HUES6 (cell line): ENCODE data around the gene MYO9A.

Source experiments
- H3K27ac ChIP-seq: 2 replicates; pipeline ENCODE4 v1.7.0; 2013; ENCODE audit warnings: low read depth, mild to moderate bottlenecking, low read length, inconsistent platforms
- H3K27me3 ChIP-seq: 2 replicates; pipeline ENCODE4 v1.6.1; 2013; ENCODE audit warnings: low read length; ENCODE audit not compliant: control insufficient read depth, insufficient read depth
- H3K36me3 ChIP-seq: 2 replicates; pipeline ENCODE4 v1.6.1; 2013; ENCODE audit warnings: low read length; ENCODE audit not compliant: control insufficient read depth, insufficient read depth
- H3K4me1 ChIP-seq: 2 replicates; pipeline ENCODE4 v1.6.1; 2013; ENCODE audit warnings: low read length; ENCODE audit not compliant: control insufficient read depth, insufficient read depth
- H3K4me3 ChIP-seq: 2 replicates; pipeline ENCODE4 v1.5.1; 2013; ENCODE audit warnings: low read depth, low read length
- H3K9ac ChIP-seq: one replicate; pipeline ENCODE4 v1.6.1; 2013; ENCODE audit warnings: mild to moderate bottlenecking, low read length
- H3K9me3 ChIP-seq: 2 replicates; pipeline ENCODE4 v1.6.1; 2013; ENCODE audit warnings: low read depth, low read length; ENCODE audit not compliant: control insufficient read depth, insufficient read depth

Gene MYO9A

DNA sequence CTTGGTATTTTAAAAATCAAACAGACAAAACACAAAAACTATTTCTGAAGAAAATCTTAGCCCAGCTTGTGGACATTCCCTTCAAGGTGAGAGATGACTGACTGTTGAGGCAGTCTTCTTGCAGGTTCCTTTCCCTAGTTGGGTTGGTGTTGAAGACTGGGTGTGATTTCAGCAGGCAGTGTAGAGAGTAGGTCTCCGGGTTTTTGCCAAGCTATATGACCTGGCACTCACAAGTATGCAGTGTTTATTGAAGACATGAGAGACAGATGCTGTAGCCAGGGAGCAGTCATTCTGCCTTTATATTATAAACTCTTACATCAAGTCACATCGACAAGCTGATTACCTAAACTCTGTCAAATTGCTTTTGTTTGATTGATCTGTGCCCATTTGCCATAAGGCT, 17.8 kb upstream of the MYO9A start:
- Histone ChIP-seq H3K27me3 (no peaks in the 10 kb centered on the region), H3K4me1 (no peaks in the 10 kb centered on the region), H3K27ac (no peak overlapping the region), H3K9ac (no peak overlapping the region), H3K4me3 (no peak overlapping the region), H3K9me3 (no peaks in the 10 kb centered on the region), H3K36me3 (no peaks in the 10 kb centered on the region)

- Histone ChIP-seq H3K4me3 (no peak overlapping the region), H3K27ac (no peak overlapping the region), H3K9me3 (no peaks in the 10 kb centered on the region), H3K9ac (no peak overlapping the region), H3K36me3 (no peaks in the 10 kb centered on the region), H3K27me3 (no peaks in the 10 kb centered on the region), H3K4me1 (no peaks in the 10 kb centered on the region)
Observed at GRCh38 chr15:72133211-72133610, 15.3 kb upstream of the MYO9A start.

GRCh38 chr15:72131922-72132321, 14.0 kb upstream of the MYO9A start:
- Histone ChIP-seq H3K27me3 (no peaks in the 10 kb centered on the region), H3K9me3 (no peaks in the 10 kb centered on the region), H3K36me3 (no peaks in the 10 kb centered on the region), H3K4me3 (no peak overlapping the region), H3K4me1 (no peaks in the 10 kb centered on the region), H3K9ac (no peak overlapping the region), H3K27ac (no peak overlapping the region)

- Histone ChIP-seq H3K4me1 (no peaks in the 10 kb centered on the region), H3K27me3 (no peaks in the 10 kb centered on the region), H3K36me3 (no peaks in the 10 kb centered on the region), H3K4me3 (no peak overlapping the region), H3K27ac (no peak overlapping the region), H3K9me3 (no peaks in the 10 kb centered on the region), H3K9ac (no peak overlapping the region)
Observed at GRCh38 chr15:72130272-72130671, 12.3 kb upstream of the MYO9A start.

- no peak overlapping the region for H3K4me3 ChIP-seq
- H3K9ac ChIP-seq = no peak overlapping the region
- no peaks in the 10 kb centered on the region for H3K4me1 ChIP-seq
- H3K36me3 ChIP-seq = no peaks in the 10 kb centered on the region
- H3K27ac ChIP-seq = no peak overlapping the region
- H3K9me3 ChIP-seq = no peaks in the 10 kb centered on the region
- no peaks in the 10 kb centered on the region for H3K27me3 ChIP-seq
Observed at GRCh38 chr15:72128359-72128758, 10.4 kb upstream of the MYO9A start.

DNA sequence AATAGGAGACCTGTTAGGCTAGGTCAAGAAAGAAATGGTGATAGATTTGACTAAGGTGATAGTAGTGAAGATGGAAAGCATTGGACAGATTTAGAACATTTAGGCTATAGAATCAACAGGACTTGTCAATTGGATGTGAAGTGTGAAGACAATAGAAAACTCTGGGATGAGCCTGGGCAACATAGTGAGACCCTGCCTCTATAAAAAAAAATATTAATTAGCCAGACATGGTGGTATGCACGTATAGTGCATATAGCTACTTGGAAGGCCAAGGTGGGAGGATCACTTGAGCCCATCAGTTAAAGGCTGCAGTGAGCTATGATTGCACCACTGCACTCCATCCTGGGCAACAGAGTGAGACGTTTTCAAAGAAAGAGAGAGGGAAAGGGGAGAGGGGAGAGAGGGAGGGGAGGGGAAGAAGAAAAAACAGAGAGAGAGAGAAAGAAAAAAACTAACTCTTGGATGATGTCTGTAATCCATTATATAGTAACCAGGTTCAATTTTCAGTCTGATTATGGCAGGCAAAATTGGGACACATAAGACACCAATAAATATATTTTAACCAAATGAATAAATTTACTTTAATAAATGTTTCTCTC, 9.9 kb upstream of the MYO9A start:
- no peak overlapping the region for H3K9ac ChIP-seq
- H3K4me1 ChIP-seq = no peaks in the 10 kb centered on the region
- no peaks in the 10 kb centered on the region for H3K27me3 ChIP-seq
- H3K36me3 ChIP-seq = no peaks in the 10 kb centered on the region
- H3K9me3 ChIP-seq = no peaks in the 10 kb centered on the region
- no peak overlapping the region for H3K27ac ChIP-seq
- H3K4me3 ChIP-seq = no peak overlapping the region

DNA sequence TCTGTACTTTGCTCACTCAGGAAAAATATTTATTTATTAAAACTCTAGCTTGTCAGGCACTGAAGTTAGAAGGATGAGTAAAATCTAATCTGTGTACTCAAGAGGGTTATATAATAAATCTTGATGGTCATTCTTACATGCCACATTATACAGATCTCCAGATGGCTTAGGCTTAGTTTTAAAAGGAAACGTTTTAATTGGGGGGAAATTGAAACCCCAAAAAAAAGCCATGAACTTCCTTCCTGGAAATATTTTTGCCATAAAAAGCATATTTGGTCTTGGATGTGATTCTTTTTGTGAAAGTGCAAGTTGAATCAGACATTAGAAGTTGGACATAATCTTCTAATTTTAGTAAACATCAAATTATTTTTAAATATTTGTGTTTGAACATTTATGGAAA, 6.3 kb upstream of the MYO9A start:
- H3K36me3 ChIP-seq = no peaks in the 10 kb centered on the region
- no peaks in the 10 kb centered on the region for H3K27me3 ChIP-seq
- H3K9ac ChIP-seq = no peak overlapping the region

DNA sequence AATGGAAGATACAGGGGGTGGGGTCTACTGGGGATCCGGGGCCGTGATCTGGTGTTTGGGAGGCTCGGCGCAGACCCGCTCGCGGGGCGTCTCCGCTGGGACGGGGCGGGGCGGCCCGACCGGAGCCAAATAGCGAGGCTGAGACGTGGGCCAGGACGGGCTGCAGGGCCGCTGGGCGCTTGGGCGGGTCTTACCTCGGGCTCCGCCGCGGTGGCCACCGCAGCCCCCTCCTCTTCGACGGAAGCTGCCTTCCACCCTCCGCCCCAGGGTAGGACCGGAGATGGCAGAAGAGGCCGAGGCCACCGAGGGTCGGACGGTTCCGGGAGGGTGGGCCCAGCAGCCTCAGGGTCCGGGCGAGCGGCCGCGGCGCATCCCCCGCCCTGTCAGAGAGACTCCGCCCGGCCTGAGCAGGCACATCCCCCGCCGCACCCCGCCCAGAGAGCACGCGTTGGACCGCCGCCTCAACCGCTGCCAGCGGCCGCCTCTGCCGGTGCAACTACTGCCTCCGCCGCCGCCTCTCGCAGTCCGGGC, 399 bp downstream of the MYO9A start:
- H3K9me3 ChIP-seq = no peaks in the 10 kb centered on the region
- H3K27ac ChIP-seq = no peak overlapping the region; the same call in 1 of the 2 replicates
- H3K4me1 ChIP-seq = peaks cover 3% of the 10 kb centered on the region; the same call in 1 of the 2 replicates
- H3K27me3 ChIP-seq = no peaks in the 10 kb centered on the region
- no peaks in the 10 kb centered on the region for H3K36me3 ChIP-seq
- peak overlapping the region; percentile 99 for H3K4me3 ChIP-seq
- H3K9ac ChIP-seq = peak overlapping the region; percentile 79

More for the DNA sequence above, 6.3 kb upstream of the MYO9A start:
- Histone ChIP-seq H3K27ac (no peak overlapping the region), H3K4me1 (no peaks in the 10 kb centered on the region), H3K9me3 (no peaks in the 10 kb centered on the region), H3K4me3 (no peak overlapping the region)

DNA sequence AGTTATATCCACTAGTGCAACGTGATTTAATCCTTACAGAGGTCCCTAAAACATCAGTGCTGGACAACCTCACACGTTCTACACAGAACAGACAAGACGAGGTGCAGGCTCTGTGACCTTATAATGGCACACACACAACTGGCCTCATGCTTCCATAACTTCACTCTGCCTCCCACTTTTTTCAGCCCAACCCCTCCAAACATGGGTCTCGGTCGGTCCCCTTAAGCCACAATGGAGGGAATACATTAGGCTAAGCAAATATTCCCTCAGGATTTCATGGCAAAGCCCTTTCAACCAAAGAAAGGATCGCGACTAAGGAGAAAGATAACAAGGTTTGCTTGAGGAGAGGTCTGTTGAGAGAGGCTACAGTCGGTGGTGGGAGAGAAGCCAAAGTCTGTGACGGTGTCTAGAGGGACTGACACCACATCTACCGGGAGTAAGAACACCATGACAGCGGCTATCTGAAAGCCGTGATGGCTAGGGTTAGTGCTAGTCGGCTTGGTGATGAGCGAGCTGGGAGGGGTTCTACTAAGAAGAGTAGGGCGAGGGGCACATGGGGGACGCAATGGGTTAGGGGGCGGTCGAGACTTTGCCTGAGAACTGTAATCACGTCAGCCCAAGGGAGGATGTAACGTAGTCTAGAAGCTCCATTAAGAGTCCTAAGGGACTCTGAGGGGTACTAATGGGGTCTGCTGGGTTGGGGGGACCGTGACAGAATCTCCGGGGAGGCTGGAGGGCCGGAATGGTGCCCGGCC, 1.0 kb downstream of the MYO9A start:
- no peaks in the 10 kb centered on the region for H3K27me3 ChIP-seq
- H3K4me3 ChIP-seq = peak overlapping the region; percentile 99
- no peaks in the 10 kb centered on the region for H3K36me3 ChIP-seq
- no peaks in the 10 kb centered on the region for H3K9me3 ChIP-seq
- peaks cover 3% of the 10 kb centered on the region; the same call in 1 of the 2 replicates for H3K4me1 ChIP-seq
- H3K9ac ChIP-seq = peak overlapping the region; percentile 79
- H3K27ac ChIP-seq = no peak overlapping the region

DNA sequence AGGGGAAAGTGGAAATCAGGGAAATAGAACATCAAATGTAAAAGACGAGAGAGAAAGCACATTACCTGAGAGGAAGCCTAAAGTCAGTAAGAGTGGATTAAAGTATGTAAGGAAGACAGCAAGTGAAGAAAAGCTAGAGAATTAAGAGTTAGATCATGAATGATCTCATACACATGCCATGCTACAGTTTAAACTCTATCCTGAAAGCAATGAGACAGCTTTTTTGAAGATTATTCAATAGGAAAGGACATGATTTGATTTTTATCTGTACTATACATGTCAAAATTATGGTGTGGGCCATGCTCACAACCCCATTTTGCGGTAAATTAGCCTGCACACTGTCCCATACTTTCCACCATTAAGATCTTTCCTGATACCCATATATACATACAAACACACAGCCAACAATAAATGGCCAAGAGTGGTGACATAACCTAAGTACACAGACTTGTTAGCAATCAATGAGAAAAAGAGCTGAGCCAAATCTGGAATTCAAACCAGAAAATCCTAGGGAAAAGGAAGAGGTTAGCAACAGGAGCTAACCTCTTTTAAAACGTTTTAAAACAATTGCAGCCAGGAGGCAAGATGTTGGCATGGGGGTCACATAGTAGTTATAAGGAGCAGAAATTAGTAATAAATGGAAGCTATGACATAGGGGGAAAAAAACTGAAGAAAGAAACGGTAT, 4.5 kb downstream of the MYO9A start:
- Histone ChIP-seq H3K9ac (no peak overlapping the region), H3K4me3 (no peak overlapping the region), H3K4me1 (0 out of 2 replicates have a peak, but pooled peaks cover 3% of the 10 kb centered on the region), H3K36me3 (no peaks in the 10 kb centered on the region), H3K27ac (no peak overlapping the region), H3K9me3 (no peaks in the 10 kb centered on the region), H3K27me3 (no peaks in the 10 kb centered on the region)

GRCh38 chr15:72112805-72113204, 5.1 kb downstream of the MYO9A start:
- Histone ChIP-seq H3K4me1 (0 out of 2 replicates have a peak, but pooled peaks cover 3% of the 10 kb centered on the region), H3K27me3 (no peaks in the 10 kb centered on the region), H3K4me3 (no peak overlapping the region), H3K9ac (no peak overlapping the region), H3K36me3 (no peaks in the 10 kb centered on the region), H3K9me3 (no peaks in the 10 kb centered on the region), H3K27ac (no peak overlapping the region)
